ENCODE measurements around the gene PTPRC. TPM values are rescaled to one million over a fixed set of nuclear protein-coding genes. Genes with fewer than 3 reads are reported as not detected.

PTPRC gene
- total RNA-seq, 2 experiments from 2014 or later: 421 to 422 TPM

- Mint-ChIP-seq H3K9me3 (no peaks in the 10 kb centered on the region), H3K36me3 (peaks cover 42% of the 10 kb centered on the region), H3K27me3 (no peaks in the 10 kb centered on the region), H3K4me1 (peaks cover 82% of the 10 kb centered on the region), H3K27ac (peak overlapping the region; percentile 92), H3K4me3 (peak overlapping the region; percentile 61)
- peak; percentile 81 for DNase-seq
These were observed 43.3 kb downstream of the PTPRC start for GRCh38 chr1:198681831-198682759.

- peaks cover 80% of the 10 kb centered on the region for H3K4me1 Mint-ChIP-seq
- no peak for DNase-seq
- peak overlapping the region; percentile 61 for H3K4me3 Mint-ChIP-seq
- peak overlapping the region; percentile 92 for H3K27ac Mint-ChIP-seq
- H3K9me3 Mint-ChIP-seq: no peaks in the 10 kb centered on the region
- no peaks in the 10 kb centered on the region for H3K27me3 Mint-ChIP-seq
- peaks cover 42% of the 10 kb centered on the region for H3K36me3 Mint-ChIP-seq
These were observed 44.0 kb downstream of the PTPRC start for GRCh38 chr1:198682850-198683249.

- H3K36me3 Mint-ChIP-seq: peaks cover 42% of the 10 kb centered on the region
- no peaks in the 10 kb centered on the region for H3K27me3 Mint-ChIP-seq
- H3K9me3 Mint-ChIP-seq: no peaks in the 10 kb centered on the region
- H3K27ac Mint-ChIP-seq: peak overlapping the region; percentile 92
- H3K4me3 Mint-ChIP-seq: peak overlapping the region; percentile 20
- peaks cover 80% of the 10 kb centered on the region for H3K4me1 Mint-ChIP-seq
- DNase-seq: no peak
These were observed 44.6 kb downstream of the PTPRC start for GRCh38 chr1:198683449-198683848.

- H3K4me1 Mint-ChIP-seq: peaks cover 82% of the 10 kb centered on the region
- peak overlapping the region; percentile 88 for H3K27ac Mint-ChIP-seq
- no peaks in the 10 kb centered on the region for H3K27me3 Mint-ChIP-seq
- H3K4me3 Mint-ChIP-seq: peak overlapping the region; percentile 62
- no peaks in the 10 kb centered on the region for H3K9me3 Mint-ChIP-seq
- no peak for DNase-seq
- peaks cover 43% of the 10 kb centered on the region for H3K36me3 Mint-ChIP-seq
These were observed 47.4 kb downstream of the PTPRC start for GRCh38 chr1:198686069-198686728.

- Mint-ChIP-seq H3K27ac (peak overlapping the region; percentile 86), H3K9me3 (no peaks in the 10 kb centered on the region), H3K27me3 (no peaks in the 10 kb centered on the region), H3K36me3 (peaks cover 48% of the 10 kb centered on the region), H3K4me1 (peaks cover 80% of the 10 kb centered on the region), H3K4me3 (no peak overlapping the region)
- no peak for DNase-seq
These were observed 48.6 kb downstream of the PTPRC start for GRCh38 chr1:198687429-198687828.

GRCh38 chr1:198691063-198691462, 52.2 kb downstream of the PTPRC start:
- H3K4me1 Mint-ChIP-seq: peaks cover 78% of the 10 kb centered on the region
- H3K4me3 Mint-ChIP-seq: no peak overlapping the region
- peaks cover under 1% of the 10 kb centered on the region for H3K9me3 Mint-ChIP-seq
- H3K27ac Mint-ChIP-seq: peak overlapping the region; percentile 77
- no peaks in the 10 kb centered on the region for H3K27me3 Mint-ChIP-seq
- DNase-seq: no peak
- H3K36me3 Mint-ChIP-seq: peaks cover 53% of the 10 kb centered on the region

- H3K4me3 Mint-ChIP-seq: peak overlapping the region; percentile 8
- peaks cover 64% of the 10 kb centered on the region for H3K36me3 Mint-ChIP-seq
- peaks cover 1% of the 10 kb centered on the region for H3K9me3 Mint-ChIP-seq
- peak overlapping the region; percentile 86 for H3K27ac Mint-ChIP-seq
- DNase-seq: no peak
- peaks cover 78% of the 10 kb centered on the region for H3K4me1 Mint-ChIP-seq
- no peaks in the 10 kb centered on the region for H3K27me3 Mint-ChIP-seq
These were observed 54.5 kb downstream of the PTPRC start for GRCh38 chr1:198693321-198693720.

- H3K9me3 Mint-ChIP-seq: peaks cover 1% of the 10 kb centered on the region
- H3K27me3 Mint-ChIP-seq: no peaks in the 10 kb centered on the region
- peaks cover 77% of the 10 kb centered on the region for H3K4me1 Mint-ChIP-seq
- H3K36me3 Mint-ChIP-seq: peaks cover 68% of the 10 kb centered on the region
- H3K27ac Mint-ChIP-seq: peak overlapping the region; percentile 86
- DNase-seq: no peak
- no peak overlapping the region for H3K4me3 Mint-ChIP-seq
These were observed 55.7 kb downstream of the PTPRC start for GRCh38 chr1:198694542-198694941.

GRCh38 chr1:198696211-198696610, 57.4 kb downstream of the PTPRC start:
- Mint-ChIP-seq H3K4me3 (no peak overlapping the region), H3K27me3 (no peaks in the 10 kb centered on the region), H3K36me3 (peaks cover 71% of the 10 kb centered on the region), H3K27ac (peak overlapping the region; percentile 78), H3K9me3 (peaks cover 1% of the 10 kb centered on the region), H3K4me1 (peaks cover 77% of the 10 kb centered on the region)
- DNase-seq: no peak

- Mint-ChIP-seq H3K4me3 (peak overlapping the region; percentile 18), H3K27me3 (no peaks in the 10 kb centered on the region), H3K27ac (peak overlapping the region; percentile 92), H3K4me1 (peaks cover 78% of the 10 kb centered on the region), H3K9me3 (peaks cover 1% of the 10 kb centered on the region), H3K36me3 (peaks cover 75% of the 10 kb centered on the region)
- peak; percentile 80 for DNase-seq
These were observed 60.6 kb downstream of the PTPRC start for GRCh38 chr1:198699167-198700015.

GRCh38 chr1:198700016-198700392, 61.2 kb downstream of the PTPRC start:
- H3K9me3 Mint-ChIP-seq: peaks cover 1% of the 10 kb centered on the region
- no peak for DNase-seq
- H3K27ac Mint-ChIP-seq: peak overlapping the region; percentile 92
- peaks cover 77% of the 10 kb centered on the region for H3K36me3 Mint-ChIP-seq
- no peak overlapping the region for H3K4me3 Mint-ChIP-seq
- no peaks in the 10 kb centered on the region for H3K27me3 Mint-ChIP-seq
- H3K4me1 Mint-ChIP-seq: peaks cover 80% of the 10 kb centered on the region

GRCh38 chr1:198700396-198700795, 61.6 kb downstream of the PTPRC start:
- DNase-seq: no peak
- Mint-ChIP-seq H3K4me1 (peaks cover 82% of the 10 kb centered on the region), H3K27me3 (no peaks in the 10 kb centered on the region), H3K36me3 (peaks cover 79% of the 10 kb centered on the region), H3K27ac (peak overlapping the region; percentile 92), H3K9me3 (peaks cover 1% of the 10 kb centered on the region), H3K4me3 (no peak overlapping the region)

GRCh38 chr1:198701250-198701649, 62.4 kb downstream of the PTPRC start:
- Mint-ChIP-seq H3K4me1 (peaks cover 81% of the 10 kb centered on the region), H3K27me3 (no peaks in the 10 kb centered on the region), H3K9me3 (no peaks in the 10 kb centered on the region), H3K36me3 (peaks cover 80% of the 10 kb centered on the region), H3K4me3 (no peak overlapping the region), H3K27ac (peak overlapping the region; percentile 70)
- no peak for DNase-seq

- H3K27me3 Mint-ChIP-seq: no peaks in the 10 kb centered on the region
- no peak for DNase-seq
- H3K4me3 Mint-ChIP-seq: no peak overlapping the region
- H3K36me3 Mint-ChIP-seq: peaks cover 77% of the 10 kb centered on the region
- peaks cover 76% of the 10 kb centered on the region for H3K4me1 Mint-ChIP-seq
- no peaks in the 10 kb centered on the region for H3K9me3 Mint-ChIP-seq
- peak overlapping the region; percentile 70 for H3K27ac Mint-ChIP-seq
These were observed 63.1 kb downstream of the PTPRC start for GRCh38 chr1:198701766-198702539.

Data from activated naive CD8-positive, alpha-beta T cell treated with anti-CD3 and anti-CD28 coated beads for 36 hours (primary cell).